ENCODE data around the gene DERL3.
A peak's percentile ranks its signal among the peaks of the same experiment; 100 is the strongest.

The DERL3 gene

GRCh38 chr22:23790819-23791737, 47.7 kb downstream of the DERL3 start:
- no peak overlapping the region for H3K4me3 ChIP-seq (ENCODE audit: low read depth, low read length, poor library complexity, severe bottlenecking)
- no peaks in the 10 kb centered on the region for H4K20me1 ChIP-seq (ENCODE audit: insufficient read depth, low read length)
- no peak overlapping the region for H2AFZ ChIP-seq (ENCODE audit: low read length)
- H3K36me3 ChIP-seq (ENCODE audit: insufficient read depth, low read length), result peaks cover 46% of the 10 kb centered on the region
- no peaks in the 10 kb centered on the region for H3K9me3 ChIP-seq (ENCODE audit: low read length)
- H3F3A ChIP-seq (ENCODE audit: insufficient read depth, low read length), result peaks cover under 1% of the 10 kb centered on the region; the same call in 1 of the 2 replicates
- no peak overlapping the region for H3K9ac ChIP-seq (ENCODE audit: low read length)
- no peak overlapping the region for H3K27ac ChIP-seq (ENCODE audit: low read depth, low read length, poor library complexity, severe bottlenecking)
- no peaks in the 10 kb centered on the region for H3K27me3 ChIP-seq (ENCODE audit: insufficient read depth, low read length)
- TF ChIP-seq EZH2 (IDR thresholded peaks at IDR 0.05; ENCODE audit: borderline replicate concordance, low read length), result no peak
- no peak for TF ChIP-seq CTCF (IDR thresholded peaks at IDR 0.05; ENCODE audit: low read length)
- peaks cover 47% of the 10 kb centered on the region for H3K79me2 ChIP-seq (ENCODE audit: insufficient read depth, low read length)
- H3K9me2 ChIP-seq (ENCODE audit: low read depth, low read length), result no peaks in the 10 kb centered on the region
- H3K4me2 ChIP-seq (ENCODE audit: low read length), result no peak overlapping the region
- peaks cover 34% of the 10 kb centered on the region for H3K4me1 ChIP-seq (ENCODE audit: insufficient read depth, low read length, severe bottlenecking)

GRCh38 chr22:23789638-23790037, 49.2 kb downstream of the DERL3 start:
- peak; percentile 43; the same call in 1 of the 2 replicates for TF ChIP-seq CTCF (IDR thresholded peaks at IDR 0.05; ENCODE audit: low read length)
- TF ChIP-seq EZH2 (IDR thresholded peaks at IDR 0.05; ENCODE audit: borderline replicate concordance, low read length), result no peak
- H3K4me2 ChIP-seq (ENCODE audit: low read length), result peak overlapping the region; percentile 19; the same call in 1 of the 2 replicates
- no peaks in the 10 kb centered on the region for H3K27me3 ChIP-seq (ENCODE audit: insufficient read depth, low read length)
- no peak overlapping the region for H2AFZ ChIP-seq (ENCODE audit: low read length)
- peaks cover 34% of the 10 kb centered on the region for H3K4me1 ChIP-seq (ENCODE audit: insufficient read depth, low read length, severe bottlenecking)
- H3K4me3 ChIP-seq (ENCODE audit: low read depth, low read length, poor library complexity, severe bottlenecking), result no peak overlapping the region
- no peak overlapping the region for H3K9ac ChIP-seq (ENCODE audit: low read length)
- no peak overlapping the region for H3K27ac ChIP-seq (ENCODE audit: low read depth, low read length, poor library complexity, severe bottlenecking)
- peaks cover 47% of the 10 kb centered on the region for H3K79me2 ChIP-seq (ENCODE audit: insufficient read depth, low read length)
- no peaks in the 10 kb centered on the region for H3K9me3 ChIP-seq (ENCODE audit: low read length)
- no peaks in the 10 kb centered on the region for H3K9me2 ChIP-seq (ENCODE audit: low read depth, low read length)
- H3K36me3 ChIP-seq (ENCODE audit: insufficient read depth, low read length), result peaks cover 35% of the 10 kb centered on the region
- no peaks in the 10 kb centered on the region for H3F3A ChIP-seq (ENCODE audit: insufficient read depth, low read length)
- H4K20me1 ChIP-seq (ENCODE audit: insufficient read depth, low read length), result no peaks in the 10 kb centered on the region

GRCh38 chr22:23789121-23789520, 49.7 kb downstream of the DERL3 start:
- Histone ChIP-seq H3K4me1 (ENCODE audit: insufficient read depth, low read length, severe bottlenecking) (peaks cover 34% of the 10 kb centered on the region), H4K20me1 (ENCODE audit: insufficient read depth, low read length) (no peaks in the 10 kb centered on the region), H3K36me3 (ENCODE audit: insufficient read depth, low read length) (peaks cover 30% of the 10 kb centered on the region), H3K4me2 (ENCODE audit: low read length) (peak overlapping the region; percentile 19; the same call in 1 of the 2 replicates), H3F3A (ENCODE audit: insufficient read depth, low read length) (no peaks in the 10 kb centered on the region), H3K9ac (ENCODE audit: low read length) (no peak overlapping the region), H3K4me3 (ENCODE audit: low read depth, low read length, poor library complexity, severe bottlenecking) (no peak overlapping the region), H3K9me2 (ENCODE audit: low read depth, low read length) (no peaks in the 10 kb centered on the region), H3K79me2 (ENCODE audit: insufficient read depth, low read length) (peaks cover 47% of the 10 kb centered on the region), H3K27me3 (ENCODE audit: insufficient read depth, low read length) (no peaks in the 10 kb centered on the region), H3K9me3 (ENCODE audit: low read length) (no peaks in the 10 kb centered on the region), H3K27ac (ENCODE audit: low read depth, low read length, poor library complexity, severe bottlenecking) (no peak overlapping the region), H2AFZ (ENCODE audit: low read length) (no peak overlapping the region)
- TF ChIP-seq CTCF (IDR thresholded peaks at IDR 0.05; ENCODE audit: low read length) (no peak), EZH2 (IDR thresholded peaks at IDR 0.05; ENCODE audit: borderline replicate concordance, low read length) (no peak)
